ENCODE results near the gene TERT.
"Not testable (repeated sequence)": the region's sequence is repeated elsewhere in the genome, so short reads cannot be mapped to it uniquely, and the experiment has no call there.

The TERT gene

DNA sequence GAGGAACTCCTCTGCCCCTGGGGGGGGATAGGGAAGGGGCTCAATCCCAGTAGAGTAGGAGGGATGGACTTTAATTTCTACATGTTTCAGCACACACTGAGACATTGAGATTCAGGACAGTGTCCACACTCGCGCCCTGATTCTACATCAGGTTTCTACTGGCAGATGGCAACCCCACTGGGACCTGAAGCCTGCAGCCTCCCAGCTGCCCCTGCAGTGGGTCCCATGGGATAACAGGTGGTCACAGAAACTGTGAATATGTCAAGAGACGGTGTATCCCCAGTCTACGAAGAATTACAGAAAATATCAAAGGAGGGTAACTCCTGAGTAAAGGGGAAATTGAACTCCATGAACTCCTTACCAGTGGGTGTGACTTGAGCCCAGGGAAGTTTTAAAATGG, 2.4 kb upstream of the TERT start:
- DNase-seq (ENCODE audit: low read depth in 2 of 2, low spot score in 1 of 2): no peak

DNA sequence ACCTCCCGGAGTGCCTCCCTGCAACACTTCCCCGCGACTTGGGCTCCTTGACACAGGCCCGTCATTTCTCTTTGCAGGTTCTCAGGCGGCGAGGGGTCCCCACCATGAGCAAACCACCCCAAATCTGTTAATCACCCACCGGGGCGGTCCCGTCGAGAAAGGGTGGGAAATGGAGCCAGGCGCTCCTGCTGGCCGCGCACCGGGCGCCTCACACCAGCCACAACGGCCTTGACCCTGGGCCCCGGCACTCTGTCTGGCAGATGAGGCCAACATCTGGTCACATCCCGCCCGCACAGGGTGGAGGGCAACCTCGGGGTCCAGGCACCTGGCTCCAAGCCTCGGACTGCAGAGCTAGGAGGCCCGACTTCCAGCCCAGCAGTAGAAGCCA, 776 bp upstream of the TERT start:
- DNase-seq (ENCODE audit: low read depth in 2 of 2, low spot score in 1 of 2): no peak

DNA sequence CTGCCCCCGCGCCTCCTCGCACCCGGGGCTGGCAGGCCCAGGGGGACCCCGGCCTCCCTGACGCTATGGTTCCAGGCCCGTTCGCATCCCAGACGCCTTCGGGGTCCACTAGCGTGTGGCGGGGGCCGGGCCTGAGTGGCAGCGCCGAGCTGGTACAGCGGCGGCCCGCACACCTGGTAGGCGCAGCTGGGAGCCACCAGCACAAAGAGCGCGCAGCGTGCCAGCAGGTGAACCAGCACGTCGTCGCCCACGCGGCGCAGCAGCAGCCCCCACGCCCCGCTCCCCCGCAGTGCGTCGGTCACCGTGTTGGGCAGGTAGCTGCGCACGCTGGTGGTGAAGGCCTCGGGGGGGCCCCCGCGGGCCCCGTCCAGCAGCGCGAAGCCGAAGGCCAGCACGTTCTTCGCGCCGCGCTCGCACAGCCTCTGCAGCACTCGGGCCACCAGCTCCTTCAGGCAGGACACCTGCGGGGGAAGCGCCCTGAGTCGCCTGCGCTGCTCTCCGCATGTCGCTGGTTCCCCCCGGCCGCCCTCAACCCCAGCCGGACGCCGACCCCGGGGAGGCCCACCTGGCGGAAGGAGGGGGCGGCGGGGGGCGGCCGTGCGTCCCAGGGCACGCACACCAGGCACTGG, 548 bp downstream of the TERT start:
- DNase-seq (ENCODE audit: low read depth in 2 of 2, low spot score in 1 of 2): no peak

DNA sequence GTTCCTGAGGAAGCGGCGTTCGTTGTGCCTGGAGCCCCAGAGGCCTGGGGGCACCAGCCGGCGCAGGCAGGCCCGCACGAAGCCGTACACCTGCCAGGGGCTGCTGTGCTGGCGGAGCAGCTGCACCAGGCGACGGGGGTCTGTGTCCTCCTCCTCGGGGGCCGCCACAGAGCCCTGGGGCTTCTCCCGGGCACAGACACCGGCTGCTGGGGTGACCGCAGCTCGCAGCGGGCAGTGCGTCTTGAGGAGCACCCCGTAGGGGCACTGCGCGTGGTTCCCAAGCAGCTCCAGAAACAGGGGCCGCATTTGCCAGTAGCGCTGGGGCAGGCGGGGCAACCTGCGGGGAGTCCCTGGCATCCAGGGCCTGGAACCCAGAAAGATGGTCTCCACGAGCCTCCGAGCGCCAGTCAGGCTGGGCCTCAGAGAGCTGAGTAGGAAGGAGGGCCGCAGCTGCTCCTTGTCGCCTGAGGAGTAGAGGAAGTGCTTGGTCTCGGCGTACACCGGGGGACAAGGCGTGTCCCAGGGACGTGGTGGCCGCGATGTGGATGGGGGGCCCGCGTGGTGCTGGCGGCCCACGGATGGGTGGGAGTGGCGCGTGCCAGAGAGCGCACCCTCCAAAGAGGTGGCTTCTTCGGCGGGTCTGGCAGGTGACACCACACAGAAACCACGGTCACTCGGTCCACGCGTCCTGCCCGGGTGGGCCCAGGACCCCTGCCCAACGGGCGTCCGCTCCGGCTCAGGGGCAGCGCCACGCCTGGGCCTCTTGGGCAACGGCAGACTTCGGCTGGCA, 1.3 kb downstream of the TERT start:
- DNase-seq (ENCODE audit: low read depth in 2 of 2, low spot score in 1 of 2): no peak

DNA sequence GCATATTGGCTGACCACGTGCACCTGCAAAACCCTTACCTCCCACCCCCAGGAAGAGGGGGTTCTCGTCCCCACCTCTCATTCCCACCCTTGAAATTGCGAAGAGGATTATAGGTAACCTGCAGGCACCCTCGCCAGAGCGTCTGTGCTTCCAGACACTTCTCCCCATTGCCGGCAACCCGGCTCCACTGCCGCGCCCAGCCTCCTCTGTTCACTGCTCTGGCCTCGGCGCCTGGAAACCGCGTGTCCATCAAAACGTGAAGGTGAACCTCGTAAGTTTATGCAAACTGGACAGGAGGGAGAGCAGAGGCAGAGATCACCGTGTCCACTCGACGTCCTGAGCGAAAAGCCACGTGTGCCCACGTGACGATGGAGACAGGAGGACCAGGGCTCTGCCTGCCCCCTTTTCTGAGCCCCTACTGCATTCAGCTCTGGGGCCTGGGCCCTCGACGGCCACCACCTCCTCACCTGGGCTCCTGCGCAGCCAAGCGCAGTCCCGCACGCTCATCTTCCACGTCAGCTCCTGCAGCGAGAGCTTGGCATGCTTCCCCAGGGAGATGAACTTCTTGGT, 1.9 kb downstream of the TERT start:
- DNase-seq (ENCODE audit: low read depth in 2 of 2, low spot score in 1 of 2): no peak

DNA sequence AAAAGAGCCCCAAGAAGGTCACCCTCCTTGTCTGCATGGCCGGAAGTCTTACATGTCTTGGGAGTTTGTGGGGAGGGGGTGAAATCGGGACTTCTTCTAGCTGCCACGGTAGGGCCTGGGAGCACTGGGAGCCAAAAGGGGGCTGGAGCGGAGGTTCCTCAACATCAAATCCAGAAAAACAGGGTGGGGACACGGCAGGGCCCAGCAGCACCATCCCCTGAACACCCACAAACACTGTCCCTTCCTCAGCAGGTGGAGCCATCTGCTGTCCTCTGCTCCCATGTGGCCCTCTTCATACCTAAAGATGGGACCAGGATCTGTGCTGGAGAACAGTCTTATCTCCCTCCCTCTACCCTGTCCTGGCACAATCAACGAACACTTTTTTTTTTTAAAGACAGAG, 2.7 kb downstream of the TERT start:
- DNase-seq (ENCODE audit: low read depth in 2 of 2, low spot score in 1 of 2): no peak

DNA sequence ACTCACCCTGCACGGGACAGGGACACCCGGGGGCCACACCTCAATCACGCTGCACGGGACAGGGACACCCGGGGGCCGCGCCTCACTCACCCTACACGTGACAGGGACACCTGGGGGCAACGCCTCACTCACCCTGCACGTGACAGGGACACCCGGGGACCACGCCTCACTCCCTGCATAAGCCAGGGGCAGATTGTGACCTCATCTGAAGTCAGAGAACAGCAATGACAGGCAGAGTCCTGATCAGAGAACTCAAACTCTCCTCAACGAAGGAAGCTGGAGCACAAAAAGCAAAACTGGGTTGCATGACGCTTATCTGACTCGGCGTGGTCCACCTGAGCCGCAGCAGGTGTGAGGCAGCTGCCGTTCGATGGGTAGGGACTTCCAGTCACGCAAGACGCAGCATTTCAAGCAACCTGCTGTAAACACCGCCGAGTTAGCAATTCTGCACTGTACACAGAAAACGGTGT, 3.2 kb downstream of the TERT start:
- DNase-seq (ENCODE audit: low read depth in 2 of 2, low spot score in 1 of 2): no peak

DNA sequence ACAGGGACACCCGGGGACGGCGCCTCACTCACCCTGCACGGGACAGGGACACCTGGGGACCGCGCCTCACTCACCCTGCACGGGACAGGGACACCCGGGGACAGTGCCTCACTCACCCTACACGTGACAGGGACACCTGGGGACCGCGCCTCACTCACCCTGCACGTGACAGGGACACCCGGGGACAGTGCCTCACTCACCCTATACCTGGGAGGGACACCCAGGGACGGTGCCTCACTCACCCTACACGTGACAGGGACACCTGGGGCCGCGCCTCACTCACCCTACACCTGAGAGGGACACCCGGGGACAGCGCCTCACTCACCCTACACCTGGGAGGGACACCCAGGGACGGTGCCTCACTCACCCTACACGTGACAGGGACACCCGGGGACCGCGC, 3.9 kb downstream of the TERT start:
- not testable (repeated sequence) for DNase-seq (ENCODE audit: low read depth in 2 of 2, low spot score in 1 of 2)

DNA sequence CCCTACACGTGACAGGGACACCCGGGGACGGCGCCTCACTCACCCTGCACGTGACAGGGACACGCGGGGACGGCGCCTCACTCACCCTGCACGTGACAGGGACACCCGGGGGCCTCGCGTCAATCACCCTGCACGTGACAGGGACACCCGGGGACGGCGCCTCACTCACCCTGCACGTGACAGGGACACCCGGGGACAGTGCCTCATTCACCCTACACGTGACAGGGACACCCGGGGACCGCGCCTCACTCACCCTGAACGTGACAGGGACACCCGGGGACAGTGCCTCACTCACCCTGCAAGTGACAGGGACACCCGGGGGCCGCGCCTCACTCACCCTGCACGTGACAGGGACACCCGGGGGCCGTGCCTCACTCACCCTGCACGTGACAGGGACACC, 5.3 kb downstream of the TERT start:
- not testable (repeated sequence) for DNase-seq (ENCODE audit: low read depth in 2 of 2, low spot score in 1 of 2)

DNA sequence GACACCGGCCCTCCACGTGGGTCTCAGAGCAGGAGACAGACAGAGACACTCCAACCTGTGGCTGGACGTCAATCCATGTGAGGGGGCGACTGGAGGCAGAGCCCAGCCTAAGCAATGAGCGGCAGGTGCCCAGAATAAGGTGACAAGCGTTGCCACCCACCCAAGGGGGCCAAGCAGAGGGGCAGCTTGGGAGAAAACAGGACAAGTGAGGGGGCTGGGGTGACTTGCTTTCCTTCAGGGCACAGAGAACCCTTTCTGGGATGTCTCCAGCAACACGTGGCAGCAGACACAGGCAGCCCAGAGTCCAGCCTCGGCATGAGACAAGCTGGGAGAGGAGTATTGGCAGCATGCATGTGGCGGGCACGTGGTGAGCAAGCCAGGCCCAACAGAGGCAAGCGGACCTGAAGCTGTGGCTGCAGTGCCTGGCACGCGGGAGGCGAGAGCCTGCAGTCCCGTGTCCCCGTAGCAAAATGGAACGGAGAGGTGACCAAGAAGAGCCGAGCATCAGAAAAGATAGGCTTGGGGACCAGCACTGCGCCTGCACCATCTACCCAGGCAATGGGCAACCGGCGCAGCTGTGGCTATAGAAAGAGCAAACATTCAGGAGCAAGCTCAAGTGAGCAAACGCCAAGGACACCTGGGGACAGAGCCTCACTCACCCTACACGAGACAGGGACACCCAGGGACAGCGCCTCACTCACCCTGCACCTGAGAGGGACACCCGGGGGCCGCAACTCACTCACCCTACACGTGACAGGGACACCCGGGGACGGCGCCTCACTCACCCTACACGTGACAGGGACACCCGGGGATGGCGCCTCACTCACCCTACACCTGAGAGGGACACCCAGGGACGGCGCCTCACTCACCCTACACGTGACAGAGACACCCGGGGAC, 6.2 kb downstream of the TERT start:
- DNase-seq (ENCODE audit: low read depth in 2 of 2, low spot score in 1 of 2): no peak

DNA sequence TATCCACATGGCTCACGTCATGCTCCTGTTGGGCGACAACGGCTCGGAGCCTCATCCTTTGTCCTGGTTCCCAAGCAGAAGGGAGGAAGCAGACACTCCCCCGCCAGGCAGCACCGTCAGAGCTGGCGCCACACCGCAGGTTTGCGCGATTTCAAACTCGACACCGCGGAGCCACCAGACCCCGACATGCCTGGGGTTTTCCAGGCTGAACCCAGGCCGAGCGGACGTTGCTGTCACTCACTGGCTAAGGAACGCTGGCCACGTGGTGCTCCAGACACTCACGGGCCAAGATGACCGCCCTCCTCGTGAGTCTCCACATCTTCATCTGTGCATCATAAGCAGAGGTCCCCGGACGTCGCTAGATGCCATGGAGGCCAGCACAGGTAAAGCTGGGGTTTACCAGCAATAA, 9.0 kb downstream of the TERT start:
- DNase-seq (ENCODE audit: low read depth in 2 of 2, low spot score in 1 of 2): no peak

DNA sequence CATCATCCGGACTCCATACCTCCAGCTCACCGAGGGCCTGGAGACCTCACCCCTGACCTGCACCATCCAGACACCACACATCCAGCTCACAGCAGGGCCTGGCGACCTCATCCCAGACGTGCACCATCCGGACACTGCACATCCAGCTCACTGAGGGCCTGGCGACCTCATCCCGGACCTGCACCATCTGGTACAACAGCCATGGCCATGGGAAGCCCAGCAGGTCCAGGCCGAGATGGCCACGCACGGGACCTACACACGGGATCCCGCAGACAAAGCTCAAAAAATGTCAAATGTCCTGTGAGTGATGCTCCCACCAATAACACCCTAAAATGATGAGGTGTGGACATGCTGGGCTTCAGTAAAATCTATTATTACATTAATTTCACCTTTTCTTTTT, 9.7 kb downstream of the TERT start:
- DNase-seq (ENCODE audit: low read depth in 2 of 2, low spot score in 1 of 2): no peak

DNA sequence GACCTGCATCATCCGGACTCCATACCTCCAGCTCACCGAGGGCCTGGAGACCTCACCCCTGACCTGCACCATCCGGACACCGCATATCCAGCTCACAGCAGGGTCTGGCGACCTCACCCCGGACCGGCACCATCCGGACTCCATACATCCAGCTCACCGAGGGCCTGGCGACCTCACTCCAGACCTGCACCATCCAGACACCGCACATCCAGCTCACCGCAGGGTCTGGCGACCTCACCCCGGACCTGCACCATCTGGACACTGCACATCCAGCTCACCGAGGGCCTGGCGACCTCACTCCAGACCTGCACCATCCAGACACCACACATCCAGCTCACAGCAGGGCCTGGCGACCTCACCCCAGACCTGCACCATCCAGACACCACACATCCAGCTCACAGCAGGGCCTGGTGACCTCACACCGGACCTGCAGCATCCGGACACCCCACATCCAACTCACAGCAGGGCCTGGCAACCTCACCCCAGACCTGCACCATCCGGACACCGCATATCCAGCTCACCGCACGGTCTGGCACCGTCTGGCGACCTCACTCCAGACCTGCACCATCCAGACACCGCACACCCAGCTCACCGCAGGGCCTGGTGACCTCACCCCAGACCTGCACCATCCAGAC, 10.4 kb downstream of the TERT start:
- DNase-seq (ENCODE audit: low read depth in 2 of 2, low spot score in 1 of 2): not testable (repeated sequence)

DNA sequence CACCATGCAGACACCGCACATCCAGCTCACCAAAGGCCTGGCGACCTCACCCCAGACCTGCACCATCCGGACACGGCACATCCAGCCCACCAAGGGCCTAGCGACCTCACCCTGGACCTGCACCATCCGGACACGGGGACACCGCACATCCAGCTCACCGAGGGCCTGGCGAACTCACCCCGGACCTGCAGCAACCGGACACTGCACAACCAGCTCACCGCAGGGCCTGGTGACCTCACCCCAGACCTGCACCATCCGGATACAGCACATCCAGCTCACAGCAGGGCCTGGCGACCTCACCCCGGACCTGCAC, 11.2 kb downstream of the TERT start:
- DNase-seq (ENCODE audit: low read depth in 2 of 2, low spot score in 1 of 2): not testable (repeated sequence)

DNA sequence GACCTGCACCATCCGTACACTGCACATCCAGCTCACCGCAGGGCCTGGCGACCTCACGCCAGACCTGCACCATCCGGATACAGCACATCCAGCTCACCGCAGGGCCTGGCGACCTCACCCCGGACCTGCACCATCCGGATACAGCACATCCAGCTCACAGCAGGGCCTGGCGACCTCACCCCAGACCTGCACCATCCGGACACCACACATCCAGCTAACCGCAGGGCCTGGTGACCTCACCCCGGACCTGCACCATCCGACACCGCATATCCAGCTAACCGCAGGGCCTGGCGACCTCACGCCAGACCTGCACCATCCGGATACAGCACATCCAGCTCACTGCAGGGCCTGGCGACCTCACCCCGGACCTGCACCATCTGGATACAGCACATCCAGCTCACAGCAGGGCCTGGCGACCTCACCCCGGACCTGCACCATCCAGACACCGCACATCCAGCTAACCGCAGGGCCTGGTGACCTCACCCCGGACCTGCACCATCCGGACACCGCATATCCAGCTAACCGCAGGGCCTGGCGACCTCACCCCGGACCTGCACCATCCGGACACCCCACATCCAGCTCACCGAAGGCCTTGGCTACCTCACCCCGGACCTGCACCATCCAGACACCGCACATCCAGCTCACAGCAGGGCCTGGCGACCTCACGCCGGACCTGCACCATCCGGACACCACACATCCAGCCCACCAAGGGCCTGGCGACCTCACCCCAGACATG, 11.7 kb downstream of the TERT start:
- not testable (repeated sequence) for DNase-seq (ENCODE audit: low read depth in 2 of 2, low spot score in 1 of 2)

DNA sequence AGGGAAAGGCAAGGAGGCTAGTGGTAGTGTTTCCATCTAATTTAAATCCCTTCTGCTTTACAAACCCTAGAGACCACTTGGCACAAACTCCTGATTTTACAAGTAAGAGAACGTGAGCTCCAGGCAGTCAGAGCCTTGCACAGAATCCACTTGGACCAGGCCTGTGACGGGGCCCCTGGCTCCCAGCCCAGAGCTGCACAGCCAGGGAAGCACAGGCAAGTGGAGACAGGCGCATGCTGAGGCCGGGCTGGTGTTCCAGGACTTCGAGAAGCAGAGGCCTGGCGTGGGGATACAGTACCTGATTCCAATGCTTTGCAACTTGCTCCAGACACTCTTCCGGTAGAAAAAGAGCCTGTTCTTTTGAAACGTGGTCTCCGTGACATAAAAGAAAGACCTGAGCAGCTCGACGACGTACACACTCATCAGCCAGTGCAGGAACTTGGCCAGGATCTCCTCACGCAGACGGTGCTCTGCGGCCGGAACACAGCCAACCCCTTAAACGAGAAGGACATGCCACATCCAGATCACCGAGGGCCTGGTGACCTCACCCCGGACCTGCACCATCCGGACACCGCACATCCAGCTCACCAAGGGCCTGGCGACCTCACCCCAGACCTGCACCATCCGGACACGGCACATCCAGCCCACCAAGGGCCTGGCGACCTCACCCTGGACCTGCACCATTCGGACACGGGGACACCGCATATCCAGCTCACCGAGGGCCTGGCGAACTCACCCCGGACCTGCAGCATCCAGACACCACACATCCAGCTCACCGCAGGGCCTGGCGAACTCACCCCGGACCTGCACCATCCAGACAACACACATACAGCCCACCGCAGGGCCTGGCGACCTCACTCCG, 12.5 kb downstream of the TERT start:
- DNase-seq (ENCODE audit: low read depth in 2 of 2, low spot score in 1 of 2): no peak

DNA sequence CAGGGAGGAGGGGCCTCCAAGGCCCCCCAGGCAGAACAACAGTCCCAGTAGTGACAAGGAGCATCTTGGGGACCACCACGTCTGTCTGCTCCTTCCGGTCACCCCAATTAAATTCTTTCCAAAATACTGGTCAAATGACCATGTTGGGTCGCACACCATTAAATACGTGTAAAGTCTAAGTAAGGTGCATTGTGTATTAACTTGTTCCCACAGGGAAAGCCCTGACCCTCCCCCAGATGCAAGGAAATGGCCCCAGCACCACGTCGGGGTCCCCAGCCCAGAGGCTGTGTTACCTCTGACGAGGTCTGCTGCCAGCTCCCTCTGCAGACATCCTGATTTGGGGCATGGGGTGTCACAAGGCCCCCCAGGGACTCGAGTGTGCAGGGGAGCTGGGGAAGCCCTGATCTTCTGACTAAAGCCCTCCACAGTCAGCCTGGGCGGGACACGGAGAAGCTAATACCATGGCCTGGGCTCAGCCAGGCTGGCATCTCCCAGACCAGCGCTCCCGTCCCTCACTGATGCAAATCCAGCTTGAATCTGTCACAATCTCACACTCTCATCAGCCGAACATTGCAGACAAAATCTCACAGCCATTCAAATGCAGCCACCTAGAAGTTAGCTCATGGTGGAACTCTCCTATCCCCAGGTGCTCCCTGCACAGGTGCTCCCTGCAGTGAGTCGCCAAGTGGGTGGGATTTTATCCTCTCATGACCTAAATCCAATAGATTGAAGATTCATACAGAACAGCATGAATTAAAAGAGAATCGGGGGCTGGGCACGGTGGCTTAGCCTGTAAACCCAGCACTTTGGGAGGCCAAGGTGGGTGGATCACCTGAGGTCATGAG, 13.6 kb downstream of the TERT start:
- DNase-seq (ENCODE audit: low read depth in 2 of 2, low spot score in 1 of 2): no peak

DNA sequence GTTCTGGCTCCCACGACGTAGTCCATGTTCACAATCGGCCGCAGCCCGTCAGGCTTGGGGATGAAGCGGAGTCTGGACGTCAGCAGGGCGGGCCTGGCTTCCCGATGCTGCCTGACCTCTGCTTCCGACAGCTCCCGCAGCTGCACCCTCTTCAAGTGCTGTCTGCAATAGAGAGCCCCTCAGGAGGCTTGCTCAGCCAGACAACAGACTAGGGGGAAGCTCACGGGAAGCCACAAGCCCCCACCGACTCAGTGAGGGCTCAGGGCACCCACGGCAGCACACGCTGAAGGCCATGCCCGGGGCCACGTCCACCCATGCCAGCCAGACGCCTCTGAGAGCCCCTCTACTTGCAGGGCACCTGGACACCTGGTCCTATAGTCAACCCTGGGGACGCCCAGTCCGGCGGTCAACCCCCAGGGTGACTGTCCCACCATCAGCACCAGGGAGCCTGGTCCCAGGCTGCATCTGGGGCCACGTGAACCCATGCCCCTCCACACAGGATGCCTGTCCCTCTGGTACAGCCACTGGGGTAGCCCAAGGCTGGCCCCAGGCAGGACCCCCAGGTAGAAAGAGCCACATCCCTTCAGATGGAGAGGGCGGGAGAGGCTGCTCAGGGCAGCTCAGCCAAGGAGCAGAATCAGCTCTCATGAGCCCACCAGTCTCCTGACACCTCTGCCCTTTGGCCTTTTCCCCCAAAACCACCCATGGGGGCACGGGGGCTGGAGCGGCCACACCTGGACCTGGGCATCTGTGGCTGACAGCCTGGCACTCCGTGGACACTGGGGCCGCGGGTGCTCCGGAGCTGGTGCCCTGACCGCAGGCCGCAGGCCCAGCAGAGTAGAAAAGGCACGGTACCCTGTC, 14.5 kb downstream of the TERT start:
- no peak for DNase-seq (ENCODE audit: low read depth in 2 of 2, low spot score in 1 of 2)
